Activated CD4-positive, alpha-beta T cell treated with anti-CD3 and anti-CD28 coated beads, Interleukin-2, amount 50 U/mL, for 24 hours (primary cell): ENCODE measurements around the gene HEYL.

Source experiments
- DNase-seq, 2 donors: peaks; one replicate each; pipeline ENCODE4 v3.0.0-alpha.2; 2020; ENCODE audit warnings: low read depth in 1 of 2, low spot score in 1 of 2

The HEYL gene

GRCh38 chr1:39640861-39641260, 1.4 kb upstream of the HEYL start:
- DNase-seq = no peak

DNA sequence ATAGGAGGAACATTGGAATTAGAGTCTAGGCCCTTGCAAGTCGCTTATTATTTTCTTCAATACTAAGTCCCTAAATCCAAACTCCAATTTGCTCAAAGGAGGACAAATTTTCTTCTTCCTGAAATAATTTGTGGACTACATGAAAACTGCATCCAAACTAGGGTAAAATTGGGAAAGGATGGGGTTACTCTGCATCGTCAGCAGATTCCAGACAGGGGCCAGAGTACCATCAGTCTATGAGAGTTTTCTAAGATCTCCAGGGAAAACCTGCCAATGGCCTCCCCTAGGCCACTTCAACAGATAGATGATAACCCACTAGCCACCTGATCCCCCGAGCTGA, 508 bp downstream of the HEYL start:
- no peak for DNase-seq

DNA sequence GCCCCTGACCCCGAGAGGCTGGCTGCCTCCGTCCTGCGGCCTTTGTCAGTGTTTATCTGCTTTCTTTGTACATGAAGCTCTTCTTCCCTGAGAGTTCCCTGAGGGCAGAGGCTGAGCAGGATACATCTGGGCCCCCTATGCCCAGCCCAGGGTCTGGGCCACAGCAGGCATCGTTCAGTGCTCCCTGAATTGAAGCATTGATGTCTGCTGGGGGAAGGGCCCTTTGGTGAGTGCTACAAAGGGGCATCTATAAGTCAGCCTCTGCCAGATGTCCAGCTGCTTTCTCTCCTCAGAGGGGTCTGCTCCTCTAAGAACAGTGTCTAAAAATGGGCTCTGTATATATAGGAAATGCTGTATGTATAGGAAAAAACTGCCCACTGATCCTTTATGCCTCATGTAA, 2.1 kb downstream of the HEYL start:
- DNase-seq = no peak

DNA sequence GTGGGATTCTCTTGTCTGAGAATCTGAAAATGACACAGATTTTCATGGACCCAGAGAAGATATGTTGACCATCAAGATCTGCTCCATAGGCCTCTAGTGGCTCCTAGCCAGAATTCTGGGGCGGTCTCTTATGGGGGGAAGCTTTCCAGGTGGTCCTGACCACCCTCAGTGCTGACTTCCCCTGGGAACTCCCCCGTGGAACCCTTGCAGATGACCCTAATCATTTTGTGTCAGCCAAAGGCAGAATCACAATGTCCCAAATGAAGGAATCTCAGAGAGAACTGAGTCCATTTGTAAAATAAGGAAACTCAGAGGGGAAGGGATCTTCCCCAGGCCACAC, 3.6 kb downstream of the HEYL start:
- DNase-seq = no peak

- DNase-seq = no peak
Observed at GRCh38 chr1:39635205-39635870, 4.1 kb downstream of the HEYL start.

GRCh38 chr1:39633422-39633821, 6.0 kb downstream of the HEYL start:
- DNase-seq = no peak

DNA sequence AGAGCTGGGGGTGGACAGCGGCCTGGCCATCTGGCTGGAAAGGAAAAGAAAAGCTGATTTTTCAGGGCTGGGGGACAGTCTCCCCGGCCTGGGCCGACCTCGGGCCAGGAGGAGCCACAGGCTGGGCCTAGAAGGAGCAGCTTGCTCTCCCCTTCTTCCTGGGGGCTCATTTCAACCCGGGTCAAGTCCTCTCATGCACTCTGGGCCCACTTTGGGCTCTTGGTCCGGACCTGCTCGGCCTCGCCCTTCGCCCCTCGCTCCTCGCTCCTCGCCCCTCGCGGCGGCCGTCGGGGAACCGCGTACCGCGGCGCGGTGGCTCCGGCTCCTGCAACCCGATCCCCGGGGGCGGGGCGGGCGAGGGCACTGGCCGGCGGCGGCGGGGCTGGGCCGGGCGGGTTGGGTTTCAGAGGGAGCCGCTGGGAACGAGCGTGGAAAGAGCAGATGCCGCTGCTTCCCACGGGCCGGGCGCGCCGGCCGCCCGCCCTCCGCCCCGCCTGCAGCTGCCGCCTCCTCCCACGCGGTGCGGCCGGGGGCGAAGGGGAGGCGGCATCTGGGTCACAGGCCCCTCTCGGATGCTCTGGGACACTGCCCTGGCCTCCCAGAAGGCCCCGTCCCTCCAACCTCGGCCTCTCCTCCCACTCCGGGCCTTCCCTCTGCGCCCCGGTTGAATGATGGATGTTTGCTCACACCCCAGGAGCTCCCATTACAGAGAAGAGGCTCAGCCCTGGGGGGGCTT, 6.6 kb downstream of the HEYL start:
- no peak for DNase-seq

DNA sequence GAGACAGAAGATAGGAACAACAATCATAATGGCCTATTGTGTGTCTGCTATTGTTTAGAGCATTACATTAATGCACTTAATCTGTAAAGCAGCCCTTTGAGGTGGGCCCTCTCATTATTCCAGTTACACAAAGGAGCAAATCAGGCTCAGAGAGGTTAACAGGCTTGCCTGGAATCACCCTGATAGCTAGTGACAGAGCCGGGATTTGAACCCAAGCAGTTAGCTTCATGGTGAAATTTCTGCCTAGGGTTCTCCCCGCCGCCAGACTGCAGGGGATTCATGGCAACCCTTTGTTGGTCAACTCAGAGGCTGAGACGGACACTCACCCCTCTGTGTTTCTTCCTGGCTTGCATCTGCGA, 7.1 kb downstream of the HEYL start:
- no peak for DNase-seq

GRCh38 chr1:39631361-39632322, 7.8 kb downstream of the HEYL start:
- DNase-seq = no peak

- DNase-seq = no peak
Observed at GRCh38 chr1:39628807-39629350, 10.6 kb downstream of the HEYL start.

GRCh38 chr1:39626646-39627045, 12.8 kb downstream of the HEYL start:
- no peak for DNase-seq

- no peak for DNase-seq
Observed at GRCh38 chr1:39625462-39626273, 13.8 kb downstream of the HEYL start.

DNA sequence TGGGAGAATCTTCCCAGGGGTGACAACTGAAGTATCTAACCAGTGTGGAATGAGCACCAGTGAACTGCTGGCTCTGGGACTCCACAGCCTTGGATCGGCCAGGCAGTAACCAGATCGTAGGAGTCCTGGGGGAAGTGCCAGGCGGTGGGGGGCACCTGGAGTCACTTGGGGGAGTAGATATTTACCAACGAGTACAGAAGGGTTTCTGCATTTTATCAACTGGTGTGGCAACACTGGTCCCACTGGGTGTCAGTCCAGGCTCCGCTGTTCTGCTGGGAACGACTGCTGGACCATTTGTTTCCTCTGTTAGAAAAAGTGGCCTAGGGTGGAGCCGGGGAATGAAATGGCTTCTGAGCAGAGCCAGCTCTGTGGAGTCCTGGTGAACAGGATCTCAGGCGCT, 14.4 kb downstream of the HEYL start:
- DNase-seq = no peak

DNA sequence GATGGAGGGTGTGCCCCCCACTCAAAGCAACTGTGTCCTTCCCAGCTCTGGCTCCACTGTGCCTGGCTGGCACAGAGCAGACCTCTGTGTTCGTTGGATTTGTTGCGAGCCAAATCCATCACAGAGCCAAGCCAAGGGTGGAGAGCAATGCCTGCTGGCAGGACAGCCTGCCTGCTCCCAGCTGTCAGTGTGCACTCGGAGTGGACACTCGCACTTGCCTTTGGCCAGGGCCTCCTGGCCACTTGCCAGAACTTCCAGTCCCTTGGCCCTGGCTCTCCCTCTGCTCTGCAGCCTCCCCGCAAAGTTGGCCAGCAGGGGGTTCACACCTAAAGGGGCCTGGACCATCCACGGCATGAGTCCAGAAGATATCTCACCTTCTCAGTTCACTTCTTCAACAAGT, 16.4 kb downstream of the HEYL start:
- DNase-seq = no peak

GRCh38 chr1:39622427-39622826, 17.0 kb downstream of the HEYL start:
- DNase-seq = no peak

- DNase-seq = no peak
Observed at GRCh38 chr1:39620659-39621165, 18.7 kb downstream of the HEYL start.

- DNase-seq = no peak
Observed at GRCh38 chr1:39617488-39618049, 21.9 kb downstream of the HEYL start.

DNA sequence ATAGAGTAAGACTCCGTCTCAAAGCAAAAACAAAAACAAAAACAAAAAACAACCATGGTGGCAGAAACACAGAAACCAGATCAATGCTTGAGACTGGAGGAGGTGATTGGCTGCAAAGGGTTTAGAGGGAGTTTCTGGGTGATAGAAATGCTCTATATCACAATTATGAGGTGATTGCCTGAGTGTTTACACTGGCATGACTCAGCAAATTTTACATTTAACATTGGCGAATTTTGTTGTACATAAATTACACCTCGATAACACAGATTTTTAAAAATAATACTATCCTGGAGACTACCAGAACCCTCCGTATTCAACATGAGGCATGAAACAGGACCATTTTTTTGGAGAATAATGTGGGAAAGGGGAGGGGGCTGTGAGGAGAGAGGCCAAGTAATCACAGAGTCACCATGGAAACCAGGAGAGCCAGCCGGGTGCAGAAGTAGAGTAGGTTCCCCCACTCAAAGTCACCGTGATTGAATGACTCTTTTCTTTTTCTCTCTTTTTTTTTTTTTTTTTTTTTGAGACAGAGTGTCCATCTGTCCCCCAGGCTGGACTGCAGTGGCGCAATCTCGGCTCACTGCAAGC, 24.3 kb downstream of the HEYL start:
- no peak for DNase-seq

DNA sequence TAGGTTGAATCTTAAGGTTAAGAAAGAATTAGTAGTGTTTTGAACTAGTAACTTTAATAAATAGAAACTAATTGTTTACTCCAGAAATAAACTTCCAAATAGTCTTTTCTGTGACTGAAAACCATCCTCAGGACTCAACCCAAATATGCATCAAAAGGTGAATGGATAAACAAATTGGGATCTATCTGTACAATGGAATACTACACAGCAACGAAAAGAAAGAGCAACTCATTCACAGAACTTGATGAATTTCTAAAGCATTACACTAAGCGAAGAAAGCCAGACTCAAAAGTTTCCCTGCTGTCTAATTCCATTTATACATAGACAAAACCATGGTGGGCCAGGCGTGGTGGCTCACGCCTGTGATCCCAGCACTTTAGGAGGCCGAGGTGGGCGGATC, 25.0 kb downstream of the HEYL start:
- no peak for DNase-seq

DNA sequence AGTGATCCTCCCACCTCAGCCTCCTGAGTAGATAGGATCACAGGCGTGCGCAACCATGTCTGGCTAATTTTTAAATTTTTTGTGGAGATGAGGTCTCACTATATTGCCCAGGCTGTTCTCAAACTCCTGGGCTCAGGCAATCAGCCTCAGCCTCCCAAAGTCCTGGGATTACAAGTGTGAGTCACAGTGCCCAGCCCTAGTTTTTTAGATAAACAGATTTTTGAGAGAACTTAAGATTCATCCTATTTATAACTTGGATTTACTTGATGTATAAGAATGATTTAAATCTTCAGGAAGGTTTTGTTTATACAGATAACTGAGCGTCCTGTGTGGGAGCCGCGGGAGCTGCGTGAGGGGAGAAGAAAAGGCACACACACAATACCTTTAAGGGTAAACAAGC, 26.2 kb downstream of the HEYL start:
- no peak for DNase-seq
